Measurements from ENCODE around the gene GLRX5.

Gene GLRX5

GRCh38 chr14:95513291-95513690 is 21.6 kb upstream of the GLRX5 start:
- no peak overlapping the region for H3K27ac ChIP-seq
- TF ChIP-seq ZFX (IDR thresholded peaks at IDR 0.05; ENCODE audit: borderline replicate concordance) (no peak), CTCF (IDR thresholded peaks at IDR 0.05) (no peak)

- H3K27ac ChIP-seq: no peak overlapping the region
- no peak for TF ChIP-seq CTCF (IDR thresholded peaks at IDR 0.05)
These were observed 20.4 kb upstream of the GLRX5 start for GRCh38 chr14:95514131-95515079.

GRCh38 chr14:95515080-95515489 is 19.8 kb upstream of the GLRX5 start:
- no peak for TF ChIP-seq CTCF (IDR thresholded peaks at IDR 0.05)
- no peak for TF ChIP-seq ZFX (IDR thresholded peaks at IDR 0.05; ENCODE audit: borderline replicate concordance)
- H3K27ac ChIP-seq: no peak overlapping the region

- no peak overlapping the region for H3K27ac ChIP-seq
- TF ChIP-seq ZFX (IDR thresholded peaks at IDR 0.05; ENCODE audit: borderline replicate concordance) (no peak), CTCF (IDR thresholded peaks at IDR 0.05) (peak; percentile 30)
These were observed 19.0 kb upstream of the GLRX5 start for GRCh38 chr14:95515596-95516552.

GRCh38 chr14:95516554-95517181 is 18.2 kb upstream of the GLRX5 start, which contains the start of gene SYNE3:
TSS of gene SYNE3 (minus strand) at chr14:95516650. CDS start at chr14:95475821, 40,829 bp downstream.
- TF ChIP-seq ZFX (IDR thresholded peaks at IDR 0.05; ENCODE audit: borderline replicate concordance) (no peak), CTCF (IDR thresholded peaks at IDR 0.05) (no peak)
- no peak within 1 kb of the TSS for H3K27ac ChIP-seq

GRCh38 chr14:95518045-95518751 is 16.7 kb upstream of the GLRX5 start:
- H3K27ac ChIP-seq: no peak overlapping the region
- TF ChIP-seq CTCF (IDR thresholded peaks at IDR 0.05) (no peak), ZFX (IDR thresholded peaks at IDR 0.05; ENCODE audit: borderline replicate concordance) (no peak)

Measured in 22Rv1 (cell line).